ENCODE results near the gene NANOS2.

The NANOS2 gene

DNA sequence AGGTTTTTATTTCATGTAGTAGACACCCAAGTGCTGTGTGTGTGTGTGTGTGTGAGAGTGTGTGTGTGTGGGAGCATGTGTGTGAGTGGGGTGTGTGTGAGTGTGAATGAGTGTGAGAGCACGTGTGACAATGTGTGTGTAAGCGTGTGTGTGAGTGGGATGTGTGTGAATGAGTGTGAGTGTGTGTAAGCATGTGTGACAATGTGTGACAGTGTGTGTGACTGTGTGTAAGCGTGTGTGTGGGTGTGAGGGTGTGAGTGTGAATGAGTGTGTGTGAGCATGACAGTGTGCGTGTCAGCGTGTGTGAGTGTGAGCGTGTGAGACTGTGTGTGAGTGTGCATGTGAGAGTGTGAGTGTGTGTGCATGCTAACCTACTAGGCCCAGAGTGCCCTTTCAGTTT lies 43.7 kb upstream of the NANOS2 start:
- Histone ChIP-seq H3K27ac (no peak overlapping the region), H3K4me3 (ENCODE audit: low read depth in 1 of 2, low read length in 1 of 2) (no peak overlapping the region), H3K9me3 (no peaks in the 10 kb centered on the region), H3K27me3 (peaks cover 76% of the 10 kb centered on the region), H3K36me3 (no peaks in the 10 kb centered on the region), H3K4me1 (ENCODE audit: control insufficient read depth in 1 of 2, insufficient read depth in 1 of 2, low read depth in 1 of 2, low read length in 1 of 2) (peaks cover 0 to under 1% of the 10 kb centered on the region in 2 experiments)
- TF ChIP-seq, protein P1, sequence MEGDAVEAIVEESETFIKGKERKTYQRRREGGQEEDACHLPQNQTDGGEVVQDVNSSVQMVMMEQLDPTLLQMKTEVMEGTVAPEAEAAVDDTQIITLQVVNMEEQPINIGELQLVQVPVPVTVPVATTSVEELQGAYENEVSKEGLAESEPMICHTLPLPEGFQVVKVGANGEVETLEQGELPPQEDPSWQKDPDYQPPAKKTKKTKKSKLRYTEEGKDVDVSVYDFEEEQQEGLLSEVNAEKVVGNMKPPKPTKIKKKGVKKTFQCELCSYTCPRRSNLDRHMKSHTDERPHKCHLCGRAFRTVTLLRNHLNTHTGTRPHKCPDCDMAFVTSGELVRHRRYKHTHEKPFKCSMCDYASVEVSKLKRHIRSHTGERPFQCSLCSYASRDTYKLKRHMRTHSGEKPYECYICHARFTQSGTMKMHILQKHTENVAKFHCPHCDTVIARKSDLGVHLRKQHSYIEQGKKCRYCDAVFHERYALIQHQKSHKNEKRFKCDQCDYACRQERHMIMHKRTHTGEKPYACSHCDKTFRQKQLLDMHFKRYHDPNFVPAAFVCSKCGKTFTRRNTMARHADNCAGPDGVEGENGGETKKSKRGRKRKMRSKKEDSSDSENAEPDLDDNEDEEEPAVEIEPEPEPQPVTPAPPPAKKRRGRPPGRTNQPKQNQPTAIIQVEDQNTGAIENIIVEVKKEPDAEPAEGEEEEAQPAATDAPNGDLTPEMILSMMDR (IDR thresholded peaks at IDR 0.05): no peak

DNA sequence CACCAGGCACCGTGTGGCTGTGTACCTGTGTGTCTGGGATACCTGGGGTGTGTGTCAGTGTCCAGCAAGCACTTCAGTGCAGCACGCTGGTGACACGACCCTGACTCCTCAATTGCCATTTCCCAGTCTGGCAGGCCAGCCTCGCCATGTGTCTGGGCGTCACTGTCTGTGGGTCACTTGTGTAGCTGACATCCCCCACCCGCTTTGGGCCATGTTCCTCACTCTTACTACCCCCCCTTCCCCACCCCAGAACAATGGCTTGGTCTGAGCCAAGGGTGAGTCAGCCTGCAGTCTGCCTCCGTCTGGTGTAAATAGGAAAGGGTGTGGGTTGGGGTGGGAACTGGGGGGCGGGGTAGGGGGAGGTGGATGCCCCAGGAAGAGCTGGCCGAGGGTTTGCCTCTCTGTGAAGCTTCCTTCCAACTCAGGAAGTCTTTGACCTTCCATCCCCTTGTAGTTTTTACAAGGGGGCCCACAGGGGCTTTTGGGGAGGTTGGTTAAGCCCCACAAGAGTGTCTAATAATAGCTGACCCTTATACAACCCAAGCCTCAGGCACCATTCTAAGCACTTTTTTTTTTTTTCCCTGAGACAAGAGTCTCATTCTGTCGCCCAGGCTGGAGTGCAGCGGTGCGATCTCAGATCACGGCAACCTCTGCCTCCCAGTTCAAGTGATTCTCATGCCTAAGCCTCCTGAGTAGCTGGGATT lies 41.5 kb upstream of the NANOS2 start:
- TF ChIP-seq, protein P1 (IDR thresholded peaks at IDR 0.05): no peak

DNA sequence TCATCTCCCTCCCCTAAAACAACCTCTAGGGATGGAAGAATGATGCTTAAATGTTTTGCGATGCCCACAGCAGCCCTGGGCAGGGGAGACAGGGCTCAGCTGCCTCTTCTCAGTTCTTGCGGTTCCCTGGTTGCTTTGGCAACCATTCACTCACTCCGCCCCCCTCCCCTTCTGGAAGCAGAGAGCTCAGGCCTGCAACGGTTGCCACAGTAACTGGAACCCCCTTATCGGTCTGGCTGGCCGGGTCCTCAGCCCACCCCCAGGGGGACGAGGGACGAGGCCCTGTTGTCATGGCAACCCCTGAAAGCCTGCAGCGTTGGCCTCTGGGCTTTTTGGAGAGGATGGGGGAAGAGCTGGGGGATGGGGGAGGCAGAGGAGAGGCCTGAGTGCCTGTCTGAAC lies 39.6 kb upstream of the NANOS2 start:
- H3K27ac ChIP-seq: no peak overlapping the region

More for the DNA sequence above, 41.5 kb upstream of the NANOS2 start:
- H3K4me3 ChIP-seq (ENCODE audit: low read depth in 1 of 2, low read length in 1 of 2): no peak overlapping the region
- H3K27me3 ChIP-seq: peaks cover 79% of the 10 kb centered on the region
- H3K4me1 ChIP-seq (ENCODE audit: control insufficient read depth in 1 of 2, insufficient read depth in 1 of 2, low read depth in 1 of 2, low read length in 1 of 2): peaks cover 5 to 6% of the 10 kb centered on the region in 2 experiments
- no peaks in the 10 kb centered on the region for H3K9me3 ChIP-seq
- H3K27ac ChIP-seq: no peak overlapping the region
- no peaks in the 10 kb centered on the region for H3K36me3 ChIP-seq

DNA sequence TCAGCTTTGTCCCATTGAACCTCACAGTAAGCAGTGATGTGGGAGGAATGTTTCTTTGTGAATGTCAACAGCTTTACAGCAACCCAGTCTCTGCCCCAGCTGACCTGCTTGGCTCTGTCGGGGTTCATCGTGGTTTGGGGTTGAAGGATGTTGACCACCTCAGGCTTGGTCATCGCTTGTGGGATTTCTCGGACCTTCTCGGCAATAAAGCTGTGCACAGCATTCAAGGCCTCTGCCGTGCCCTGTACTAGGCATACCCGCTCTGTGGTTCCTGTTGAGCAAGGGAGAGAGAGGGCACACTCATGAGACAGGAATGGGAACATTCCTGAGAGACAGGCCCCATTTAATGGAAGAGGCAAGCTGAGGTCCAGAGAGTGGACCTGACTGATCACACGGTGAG lies 39.1 kb upstream of the NANOS2 start:
- no peaks in the 10 kb centered on the region for H3K36me3 ChIP-seq
- TF ChIP-seq, protein P1 (IDR thresholded peaks at IDR 0.05): no peak
- H3K27me3 ChIP-seq: peaks cover 55% of the 10 kb centered on the region
- H3K4me1 ChIP-seq (ENCODE audit: control insufficient read depth in 1 of 2, insufficient read depth in 1 of 2, low read depth in 1 of 2, low read length in 1 of 2): peaks cover 5 to 6% of the 10 kb centered on the region in 2 experiments
- H3K4me3 ChIP-seq (ENCODE audit: low read depth in 1 of 2, low read length in 1 of 2): no peak overlapping the region
- no peaks in the 10 kb centered on the region for H3K9me3 ChIP-seq
- no peak overlapping the region for H3K27ac ChIP-seq

More for the DNA sequence above, 39.6 kb upstream of the NANOS2 start:
- peaks cover 5 to 6% of the 10 kb centered on the region in 2 experiments for H3K4me1 ChIP-seq (ENCODE audit: control insufficient read depth in 1 of 2, insufficient read depth in 1 of 2, low read depth in 1 of 2, low read length in 1 of 2)
- no peaks in the 10 kb centered on the region for H3K36me3 ChIP-seq
- no peak overlapping the region for H3K4me3 ChIP-seq (ENCODE audit: low read depth in 1 of 2, low read length in 1 of 2)
- H3K9me3 ChIP-seq: no peaks in the 10 kb centered on the region
- TF ChIP-seq, protein P1 (IDR thresholded peaks at IDR 0.05): no peak
- H3K27me3 ChIP-seq: peaks cover 60% of the 10 kb centered on the region

DNA sequence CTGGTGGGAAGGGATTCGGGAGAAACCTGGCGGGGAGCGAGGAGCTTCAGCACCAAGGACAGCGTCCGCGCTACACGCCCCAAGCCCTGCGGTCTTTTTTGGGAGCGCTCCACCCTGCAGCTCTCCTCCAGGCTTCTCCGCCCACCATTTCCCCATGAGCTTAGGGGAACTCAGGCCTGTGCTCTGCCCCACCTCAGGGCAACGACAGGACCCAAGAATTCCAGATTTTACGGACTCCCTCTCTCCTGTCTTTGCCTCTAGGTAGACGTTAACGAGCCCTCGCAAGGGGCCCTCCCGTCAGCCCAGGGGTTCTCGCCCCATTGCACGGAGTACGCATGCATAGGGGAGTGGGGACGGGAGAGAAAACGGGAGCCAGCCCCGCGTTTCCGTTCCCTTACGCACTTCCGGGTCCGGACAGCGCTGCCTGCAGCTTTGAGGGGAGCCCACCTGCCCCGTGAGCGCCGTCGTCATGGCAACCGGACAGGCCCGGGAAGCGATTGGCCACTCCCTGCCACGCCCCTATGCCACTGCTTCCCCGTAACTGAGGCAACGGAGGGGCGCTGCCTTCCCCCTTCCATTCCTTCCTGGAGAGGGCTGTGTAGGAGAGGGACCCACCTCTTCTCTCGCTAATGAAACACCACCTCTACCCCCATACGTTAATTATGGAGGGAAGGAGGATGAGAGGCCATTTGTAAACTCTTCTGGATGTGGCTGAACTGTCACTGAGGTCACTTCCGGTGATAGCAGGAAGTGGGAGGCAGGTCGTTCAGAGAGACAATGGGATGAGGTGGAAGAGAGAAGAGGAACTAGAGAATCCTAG lies 38.3 kb upstream of the NANOS2 start:
- H3K27me3 ChIP-seq: peaks cover 48% of the 10 kb centered on the region
- H3K4me1 ChIP-seq (ENCODE audit: control insufficient read depth in 1 of 2, insufficient read depth in 1 of 2, low read depth in 1 of 2, low read length in 1 of 2): peaks cover 5 to 6% of the 10 kb centered on the region in 2 experiments
- no peaks in the 10 kb centered on the region for H3K36me3 ChIP-seq
- TF ChIP-seq, protein P1 (IDR thresholded peaks at IDR 0.05): no peak
- H3K4me3 ChIP-seq (ENCODE audit: low read depth in 1 of 2, low read length in 1 of 2): no peak overlapping the region
- H3K27ac ChIP-seq: no peak overlapping the region
- no peaks in the 10 kb centered on the region for H3K9me3 ChIP-seq
